Osteoblast (primary cell): Measurements from ENCODE around the gene CTNS. TPM values are rescaled to one million over a fixed set of nuclear protein-coding genes. Genes with fewer than 3 reads are reported as not detected.
A peak's percentile ranks its signal among the peaks of the same experiment; 100 is the strongest.

Experiments
- DNase-seq: peaks from one replicate; pipeline ENCODE4 v3.0.0; 2011; ENCODE audit warnings: low spot score, mixed read lengths; ENCODE audit not compliant: insufficient read length; ENCODE audit errors: missing footprints
- H2AFZ ChIP-seq: 2 replicates; pipeline ENCODE4 v1.6.0; 2011; ENCODE audit warnings: mild to moderate bottlenecking, low read length
- H3K27ac ChIP-seq: 2 replicates; pipeline ENCODE4 v1.5.1; 2011; ENCODE audit warnings: mild to moderate bottlenecking, low read depth, low read length, moderate library complexity
- H3K27me3 ChIP-seq: 2 replicates; pipeline ENCODE4 v1.6.0; 2012; ENCODE audit warnings: mild to moderate bottlenecking, control low read depth, inconsistent platforms, low read length, moderate library complexity; ENCODE audit not compliant: insufficient read depth
- H3K36me3 ChIP-seq: 2 replicates; pipeline ENCODE4 v1.5.1; 2011; ENCODE audit warnings: mild to moderate bottlenecking, low read length, control low read depth, moderate library complexity; ENCODE audit not compliant: insufficient read depth
- H3K4me1 ChIP-seq: 2 replicates; pipeline ENCODE4 v1.5.1; 2011; ENCODE audit warnings: mild to moderate bottlenecking, low read length, control low read depth, moderate library complexity; ENCODE audit not compliant: insufficient read depth
- H3K4me2 ChIP-seq: 2 replicates; pipeline ENCODE4 v1.6.0; 2011; ENCODE audit warnings: mild to moderate bottlenecking, low read length; ENCODE audit not compliant: insufficient read depth
- H3K4me3 ChIP-seq: fragments of 200-600 bp; sonication (generic); 3 replicates; pipeline ENCODE4 v1.5.1; 2012; ENCODE audit warnings: mild to moderate bottlenecking, low read length, inconsistent platforms; ENCODE audit not compliant: insufficient read depth
- H3K79me2 ChIP-seq: 2 replicates; pipeline ENCODE4 v1.6.0; 2012; ENCODE audit warnings: mild to moderate bottlenecking, low read length, control low read depth, inconsistent platforms; ENCODE audit not compliant: insufficient read depth
- H3K9me3 ChIP-seq: 2 replicates; pipeline ENCODE4 v1.5.1; 2011; ENCODE audit warnings: low read depth, low read length, control low read depth
- H4K20me1 ChIP-seq: 2 replicates; pipeline ENCODE4 v1.6.0; 2012; ENCODE audit warnings: mild to moderate bottlenecking, low read length, control low read depth; ENCODE audit not compliant: insufficient read depth
- CTCF ChIP-seq: IDR thresholded peaks from 2 replicates; pipeline ENCODE4 v1.5.1; 2011; ENCODE audit warnings: mild to moderate bottlenecking, low read depth, low read length, moderate library complexity; ENCODE audit errors: extremely low read depth
- total RNA-seq: library from RNA; depleted of rRNA; stranded (reverse); fragments of >200 nt; gene quantifications from 2 replicates; pipeline ENCODE4 v1.2.3, GENCODE V29; 2012

The CTNS gene
- total RNA-seq, 1 donor: 34.7 TPM

DNA sequence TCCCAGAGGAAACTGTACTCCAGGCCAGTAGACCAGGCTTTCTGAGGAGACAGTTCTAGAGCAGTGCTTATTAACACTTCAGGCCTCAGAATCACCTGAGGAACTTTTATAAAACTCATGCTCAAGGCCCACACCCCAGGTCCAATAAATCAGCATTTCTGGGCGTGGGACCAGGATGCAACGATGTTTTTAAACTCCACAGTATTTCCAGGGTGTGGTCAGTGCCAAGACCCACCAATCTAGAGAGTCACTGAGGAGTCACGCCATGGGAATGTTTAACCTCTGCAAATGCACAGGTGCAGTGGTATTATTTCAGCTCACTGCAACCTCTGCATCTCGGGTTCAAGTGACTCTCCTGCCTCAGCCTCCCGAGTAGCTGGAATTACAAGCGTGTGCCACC, 23.4 kb upstream of the CTNS start:
- no peaks in the 10 kb centered on the region for H3K9me3 ChIP-seq
- TF ChIP-seq CTCF: no peak
- no peaks in the 10 kb centered on the region for H4K20me1 ChIP-seq

GRCh38 chr17:3615160-3615870, 21.2 kb upstream of the CTNS start:
- no peak overlapping the region for H3K27ac ChIP-seq
- H4K20me1 ChIP-seq: no peaks in the 10 kb centered on the region
- H3K4me2 ChIP-seq: no peak overlapping the region
- no peaks in the 10 kb centered on the region for H3K27me3 ChIP-seq
- no peak overlapping the region for H3K4me3 ChIP-seq
- H3K36me3 ChIP-seq: peaks cover 30% of the 10 kb centered on the region
- H3K79me2 ChIP-seq: no peaks in the 10 kb centered on the region
- no peaks in the 10 kb centered on the region for H3K9me3 ChIP-seq
- peak; percentile 54 for DNase-seq
- no peaks in the 10 kb centered on the region for H3K4me1 ChIP-seq
- no peak overlapping the region for H2AFZ ChIP-seq
- no peak for TF ChIP-seq CTCF

More for the DNA sequence above, 23.4 kb upstream of the CTNS start:
- peaks cover 41% of the 10 kb centered on the region for H3K36me3 ChIP-seq
- DNase-seq: peak; percentile 34
- H3K27ac ChIP-seq: no peak overlapping the region
- no peaks in the 10 kb centered on the region for H3K27me3 ChIP-seq
- no peak overlapping the region for H3K4me2 ChIP-seq
- H3K4me1 ChIP-seq: no peaks in the 10 kb centered on the region
- no peaks in the 10 kb centered on the region for H3K79me2 ChIP-seq
- no peak overlapping the region for H2AFZ ChIP-seq
- no peak overlapping the region for H3K4me3 ChIP-seq

DNA sequence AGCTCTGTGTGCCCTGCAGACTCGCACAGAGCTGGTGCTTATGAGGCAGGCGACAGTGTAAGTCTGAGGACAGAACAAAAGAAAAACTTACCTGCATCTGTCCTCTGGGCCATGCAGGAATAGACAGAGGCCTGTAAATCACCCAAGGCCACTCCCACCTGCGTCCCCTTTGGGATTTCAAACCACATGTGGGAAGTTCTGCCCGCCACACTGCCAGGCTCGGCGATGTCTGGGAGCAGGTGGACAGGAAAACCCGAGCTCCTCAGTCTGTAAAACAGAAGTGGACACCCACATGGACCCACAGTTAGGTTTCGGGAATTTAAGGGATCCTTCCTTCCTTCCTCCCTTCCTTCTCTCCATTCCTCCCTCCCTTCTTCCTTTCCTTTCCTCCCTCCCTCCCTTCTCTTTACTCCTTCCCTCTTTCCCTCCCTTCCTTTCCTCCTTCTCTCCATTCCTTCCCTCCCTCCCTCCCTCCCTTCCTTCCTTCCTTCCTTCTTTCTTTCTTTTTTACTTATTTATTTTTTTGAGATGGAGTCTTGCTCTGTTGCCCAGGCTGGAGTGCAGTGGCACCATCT, 15.3 kb upstream of the CTNS start:
- no peak overlapping the region for H3K4me3 ChIP-seq
- no peaks in the 10 kb centered on the region for H3K27me3 ChIP-seq
- H3K27ac ChIP-seq: no peak overlapping the region
- H3K79me2 ChIP-seq: no peaks in the 10 kb centered on the region
- H3K4me2 ChIP-seq: no peak overlapping the region
- H2AFZ ChIP-seq: no peak overlapping the region
- no peaks in the 10 kb centered on the region for H3K9me3 ChIP-seq
- H3K36me3 ChIP-seq: peaks cover 39% of the 10 kb centered on the region
- no peak for TF ChIP-seq CTCF
- H3K4me1 ChIP-seq: no peaks in the 10 kb centered on the region
- DNase-seq: no peak
- H4K20me1 ChIP-seq: no peaks in the 10 kb centered on the region

GRCh38 chr17:3622977-3623594, 13.5 kb upstream of the CTNS start:
- Histone ChIP-seq H3K4me3 (no peak overlapping the region), H3K9me3 (no peaks in the 10 kb centered on the region), H3K27me3 (no peaks in the 10 kb centered on the region), H3K79me2 (no peaks in the 10 kb centered on the region), H4K20me1 (no peaks in the 10 kb centered on the region), H3K4me1 (no peaks in the 10 kb centered on the region), H3K36me3 (peaks cover 34% of the 10 kb centered on the region), H3K4me2 (no peak overlapping the region), H3K27ac (no peak overlapping the region), H2AFZ (no peak overlapping the region)
- TF ChIP-seq CTCF: no peak
- peak; percentile 68 for DNase-seq
